ENCODE data around the gene TTF1.

Gene TTF1

DNA sequence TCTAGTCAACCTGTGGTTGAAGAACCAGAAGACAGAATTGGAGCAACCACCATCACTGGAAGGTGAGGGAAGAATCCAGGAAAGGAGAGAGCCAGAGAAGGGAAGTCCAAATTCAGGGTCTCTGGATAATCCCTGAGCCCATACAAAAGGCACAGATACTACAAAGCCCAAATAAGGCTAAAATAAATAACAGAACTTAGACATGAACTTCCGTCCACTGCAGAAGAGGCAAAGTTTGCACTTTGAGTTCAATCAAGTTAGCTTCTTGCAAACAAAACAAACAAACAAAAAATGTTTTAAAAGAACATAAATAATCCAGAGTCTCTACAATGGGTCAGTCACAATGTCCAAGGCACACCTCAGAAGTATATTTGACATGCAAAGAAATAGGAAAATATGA lies 24.4 kb upstream of the TTF1 start:
- no peak overlapping the region for H3K4me3 ChIP-seq (ENCODE audit: low read depth, low read length)
- H3K27me3 ChIP-seq (ENCODE audit: insufficient read depth, low read depth, severe bottlenecking) = no peaks in the 10 kb centered on the region
- H3K27ac ChIP-seq = no peak overlapping the region
- H3K9me3 ChIP-seq (ENCODE audit: severe bottlenecking) = no peaks in the 10 kb centered on the region
- TF ChIP-seq, protein P1, sequence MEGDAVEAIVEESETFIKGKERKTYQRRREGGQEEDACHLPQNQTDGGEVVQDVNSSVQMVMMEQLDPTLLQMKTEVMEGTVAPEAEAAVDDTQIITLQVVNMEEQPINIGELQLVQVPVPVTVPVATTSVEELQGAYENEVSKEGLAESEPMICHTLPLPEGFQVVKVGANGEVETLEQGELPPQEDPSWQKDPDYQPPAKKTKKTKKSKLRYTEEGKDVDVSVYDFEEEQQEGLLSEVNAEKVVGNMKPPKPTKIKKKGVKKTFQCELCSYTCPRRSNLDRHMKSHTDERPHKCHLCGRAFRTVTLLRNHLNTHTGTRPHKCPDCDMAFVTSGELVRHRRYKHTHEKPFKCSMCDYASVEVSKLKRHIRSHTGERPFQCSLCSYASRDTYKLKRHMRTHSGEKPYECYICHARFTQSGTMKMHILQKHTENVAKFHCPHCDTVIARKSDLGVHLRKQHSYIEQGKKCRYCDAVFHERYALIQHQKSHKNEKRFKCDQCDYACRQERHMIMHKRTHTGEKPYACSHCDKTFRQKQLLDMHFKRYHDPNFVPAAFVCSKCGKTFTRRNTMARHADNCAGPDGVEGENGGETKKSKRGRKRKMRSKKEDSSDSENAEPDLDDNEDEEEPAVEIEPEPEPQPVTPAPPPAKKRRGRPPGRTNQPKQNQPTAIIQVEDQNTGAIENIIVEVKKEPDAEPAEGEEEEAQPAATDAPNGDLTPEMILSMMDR (IDR thresholded peaks at IDR 0.05; ENCODE audit: low read depth, low read length) = no peak
- no peaks in the 10 kb centered on the region for H3K36me3 ChIP-seq
- DNase-seq = no peak

DNA sequence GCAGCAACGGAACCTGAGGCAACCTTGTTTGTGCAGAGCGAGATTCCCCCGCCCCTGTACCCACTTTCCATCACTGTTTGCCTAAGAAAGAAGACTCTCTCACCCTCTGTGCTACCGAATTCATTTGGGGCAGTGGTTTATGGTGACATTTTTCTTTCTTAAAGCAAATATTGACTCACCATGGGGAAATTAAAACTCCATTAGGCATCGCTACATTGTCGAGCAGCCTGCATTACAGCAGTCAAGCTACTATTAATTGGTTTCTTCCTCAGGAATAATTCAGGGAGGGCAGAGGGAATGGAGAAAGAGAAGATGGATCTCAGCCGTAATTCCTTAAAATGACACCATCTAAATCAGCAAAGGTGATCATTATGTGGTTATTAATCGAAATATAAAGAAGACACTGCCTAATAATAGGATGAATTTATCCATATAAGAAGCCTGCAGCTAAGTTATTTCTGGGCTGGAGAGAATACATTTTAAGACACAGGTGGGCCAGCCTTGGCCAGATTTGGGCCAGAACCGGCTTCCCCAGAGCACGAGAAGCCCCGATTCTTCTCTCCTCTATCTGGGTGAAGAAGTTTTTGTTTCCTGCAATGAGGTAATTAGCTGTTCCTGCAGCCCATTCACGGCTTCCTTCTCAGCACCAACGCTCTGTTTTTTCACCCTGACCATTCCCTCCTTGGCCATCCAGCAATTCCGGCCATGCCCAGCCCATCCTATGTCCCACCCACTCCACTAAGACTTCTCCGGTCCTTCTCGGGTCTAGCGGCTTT lies 20.2 kb upstream of the TTF1 start:
- DNase-seq = no peak
- no peaks in the 10 kb centered on the region for H3K27me3 ChIP-seq (ENCODE audit: insufficient read depth, low read depth, severe bottlenecking)

DNA sequence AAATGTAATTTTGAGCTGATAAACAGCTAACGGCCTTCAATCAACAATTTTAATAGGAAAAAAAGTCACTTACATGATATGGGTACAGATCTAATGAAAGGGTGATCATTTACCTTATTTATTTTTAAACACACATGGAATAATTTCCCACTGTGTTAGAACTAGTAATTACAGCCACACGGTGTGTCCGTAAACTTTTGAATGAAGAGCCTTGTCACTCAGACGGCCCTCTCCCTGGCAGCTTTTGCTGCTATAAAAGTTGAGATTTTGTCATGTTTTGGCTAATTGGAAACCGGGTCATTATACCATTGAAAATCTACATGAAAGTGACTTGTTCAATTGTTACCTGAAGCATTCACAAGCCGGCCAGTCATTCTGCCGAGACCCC lies 19.0 kb upstream of the TTF1 start:
- Histone ChIP-seq H3K4me3 (ENCODE audit: low read depth, low read length) (no peak overlapping the region), H3K27me3 (ENCODE audit: insufficient read depth, low read depth, severe bottlenecking) (no peaks in the 10 kb centered on the region), H3K27ac (no peak overlapping the region), H3K36me3 (no peaks in the 10 kb centered on the region), H3K9me3 (ENCODE audit: severe bottlenecking) (no peaks in the 10 kb centered on the region)
- no peak for DNase-seq
- TF ChIP-seq, protein P1 (IDR thresholded peaks at IDR 0.05; ENCODE audit: low read depth, low read length) = no peak

More for the DNA sequence above, 20.2 kb upstream of the TTF1 start:
- Histone ChIP-seq H3K36me3 (no peaks in the 10 kb centered on the region), H3K9me3 (ENCODE audit: severe bottlenecking) (no peaks in the 10 kb centered on the region), H3K4me3 (ENCODE audit: low read depth, low read length) (no peak overlapping the region), H3K27ac (no peak overlapping the region)
- TF ChIP-seq, protein P1 (IDR thresholded peaks at IDR 0.05; ENCODE audit: low read depth, low read length) = no peak

DNA sequence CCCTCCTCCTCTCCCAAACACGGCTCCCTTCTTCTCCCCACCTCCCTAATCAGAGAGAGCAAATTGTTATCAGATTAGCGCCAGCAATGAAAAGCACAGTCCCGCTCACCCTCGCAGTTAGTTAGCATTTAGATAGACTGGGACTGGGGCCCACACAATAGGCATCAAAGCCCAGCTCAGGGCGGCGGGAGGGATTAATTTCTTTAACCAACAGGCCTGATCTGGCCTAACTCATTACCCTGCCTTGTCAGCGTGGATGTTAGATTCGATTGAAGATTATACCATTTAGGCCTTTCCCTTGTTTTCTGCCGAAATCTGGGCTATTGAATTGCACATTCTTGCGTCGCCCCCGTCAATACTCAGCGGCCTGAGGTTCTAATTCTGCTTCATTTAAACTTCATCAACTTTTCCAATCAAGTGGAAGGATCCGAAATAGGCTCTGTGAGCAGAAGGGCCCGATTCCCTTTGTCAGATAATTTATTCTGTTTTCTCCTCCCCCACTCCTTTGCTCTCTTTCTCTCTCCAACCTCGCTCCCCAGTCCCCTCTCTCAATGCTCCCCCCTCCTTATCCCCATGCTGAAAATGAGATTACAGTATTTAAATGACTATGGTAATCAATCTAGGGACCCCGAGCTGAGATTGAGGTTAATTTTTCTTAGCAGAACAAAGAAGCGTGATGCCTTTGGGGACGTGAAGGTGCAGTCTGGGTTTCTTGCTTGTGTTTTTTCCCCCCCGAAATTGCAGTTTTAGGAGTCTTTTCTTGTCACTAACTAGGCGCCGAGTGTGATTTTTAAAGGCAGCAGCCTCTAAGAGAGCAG lies 18.4 kb upstream of the TTF1 start:
- no peaks in the 10 kb centered on the region for H3K36me3 ChIP-seq
- no peaks in the 10 kb centered on the region for H3K9me3 ChIP-seq (ENCODE audit: severe bottlenecking)
- no peaks in the 10 kb centered on the region for H3K27me3 ChIP-seq (ENCODE audit: insufficient read depth, low read depth, severe bottlenecking)
- TF ChIP-seq, protein P1 (IDR thresholded peaks at IDR 0.05; ENCODE audit: low read depth, low read length) = no peak
- H3K27ac ChIP-seq = peak overlapping the region; percentile 44
- peak; percentile 81 for DNase-seq
- no peak overlapping the region for H3K4me3 ChIP-seq (ENCODE audit: low read depth, low read length)

DNA sequence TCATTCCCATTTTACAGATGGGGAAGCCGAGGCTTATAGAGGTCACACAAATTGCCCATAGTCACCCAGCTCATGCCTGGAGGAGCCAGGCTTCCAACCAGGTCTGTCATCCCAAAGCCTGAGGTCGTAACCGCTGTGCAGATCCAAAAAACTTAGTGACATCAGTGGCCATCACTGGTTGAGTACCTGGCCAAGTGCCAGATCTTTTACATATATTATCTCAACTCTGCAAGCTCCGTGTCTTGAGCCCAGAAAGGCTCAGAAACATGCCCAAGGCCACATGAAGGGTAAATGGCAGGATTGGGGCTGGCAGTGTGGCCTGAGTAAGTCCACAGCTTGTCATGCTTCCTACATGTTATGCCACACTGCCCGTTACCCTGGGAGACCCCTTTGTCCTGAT lies 16.9 kb upstream of the TTF1 start:
- no peak overlapping the region for H3K27ac ChIP-seq
- no peaks in the 10 kb centered on the region for H3K27me3 ChIP-seq (ENCODE audit: insufficient read depth, low read depth, severe bottlenecking)
- TF ChIP-seq, protein P1 (IDR thresholded peaks at IDR 0.05; ENCODE audit: low read depth, low read length) = no peak
- no peak for DNase-seq
- no peak overlapping the region for H3K4me3 ChIP-seq (ENCODE audit: low read depth, low read length)
- H3K9me3 ChIP-seq (ENCODE audit: severe bottlenecking) = no peaks in the 10 kb centered on the region
- no peaks in the 10 kb centered on the region for H3K36me3 ChIP-seq
